CD4-positive, alpha-beta T cell treated with Interleukin-15 for 4 hours (primary cell): ENCODE measurements around the gene BLTP2.
"Not testable (repeated sequence)": the region's sequence is repeated elsewhere in the genome, so short reads cannot be mapped to it uniquely, and the experiment has no call there.

ENCODE experiments used
- DNase-seq: peaks from one replicate; pipeline ENCODE4 v3.0.0-alpha.2; 2020; ENCODE audit warnings: low spot score

The BLTP2 gene

DNA sequence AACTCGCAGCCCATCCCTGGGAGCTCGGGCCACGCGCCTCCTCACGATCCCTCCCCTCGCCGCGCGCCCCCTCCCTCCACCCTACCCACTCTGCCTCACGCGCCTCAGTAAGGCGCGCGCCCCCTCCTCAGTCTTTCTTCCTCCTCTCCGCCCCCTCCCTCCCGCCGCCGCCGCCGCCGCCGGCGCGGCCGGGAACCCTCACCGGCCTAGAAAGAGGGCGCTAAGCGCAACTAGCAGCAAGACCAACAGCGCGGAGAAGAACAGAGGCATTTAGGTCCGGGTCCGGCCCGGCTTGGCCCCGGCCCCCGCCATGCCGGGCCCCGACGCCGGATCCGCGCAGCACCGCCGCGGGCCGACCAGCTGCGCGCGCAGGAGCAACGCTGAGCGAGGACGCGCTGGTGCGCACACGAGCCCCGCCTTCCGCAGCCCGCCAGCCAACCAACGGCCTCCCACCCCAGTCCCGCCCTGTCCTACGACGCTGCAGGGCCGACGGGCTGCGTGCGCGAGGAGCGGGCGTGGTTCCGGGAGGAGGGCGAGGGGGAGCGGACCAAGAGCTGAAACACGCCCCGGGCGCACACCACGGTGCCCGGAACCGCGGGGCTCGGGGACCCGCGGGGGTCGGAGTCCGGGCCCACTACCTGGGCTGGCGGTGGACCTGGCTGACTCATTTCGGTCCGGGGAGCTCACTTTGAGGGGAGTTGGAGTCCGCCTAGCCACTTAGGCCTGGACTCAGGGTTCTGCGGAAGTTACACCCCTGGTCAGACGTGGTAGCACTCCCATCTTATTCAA is at the start of gene BLTP2:
BLTP2 (minus strand) TSS at position 372 of the 789 bp plus-strand sequence; CDS start at position 270, 102 bp downstream.
- DNase-seq, result peak; percentile 95

- DNase-seq, result no peak
Measured at GRCh38 chr17:28693869-28694268, 48.9 kb upstream of the BLTP2 start.

- DNase-seq, result no peak
Measured at GRCh38 chr17:28689011-28689410, 44.1 kb upstream of the BLTP2 start.

- no peak for DNase-seq
Measured at GRCh38 chr17:28688481-28688880, 43.5 kb upstream of the BLTP2 start.

GRCh38 chr17:28686296-28686695 is 41.3 kb upstream of the BLTP2 start:
- no peak for DNase-seq

DNA sequence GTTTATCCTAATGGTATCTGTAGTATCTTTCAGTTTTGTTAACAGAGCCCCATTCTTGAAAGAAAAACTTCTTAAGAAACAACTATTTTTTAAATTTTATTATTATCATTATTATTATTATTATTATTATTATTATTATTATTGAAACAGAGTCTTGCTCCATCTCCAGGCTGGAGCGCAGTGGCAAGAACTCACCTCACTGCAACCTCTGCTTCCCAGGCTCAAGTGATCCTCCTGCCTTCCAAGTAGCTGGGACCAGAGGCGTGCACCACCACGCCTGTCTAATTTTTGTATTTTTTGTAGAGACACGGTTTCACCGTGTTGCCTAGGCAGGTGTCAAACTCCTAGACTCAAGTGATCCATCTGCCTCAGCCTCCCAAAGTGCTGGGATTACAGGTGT is 40.4 kb upstream of the BLTP2 start:
- no peak for DNase-seq

- DNase-seq, result no peak
Measured at GRCh38 chr17:28684963-28685362, 40.0 kb upstream of the BLTP2 start.

DNA sequence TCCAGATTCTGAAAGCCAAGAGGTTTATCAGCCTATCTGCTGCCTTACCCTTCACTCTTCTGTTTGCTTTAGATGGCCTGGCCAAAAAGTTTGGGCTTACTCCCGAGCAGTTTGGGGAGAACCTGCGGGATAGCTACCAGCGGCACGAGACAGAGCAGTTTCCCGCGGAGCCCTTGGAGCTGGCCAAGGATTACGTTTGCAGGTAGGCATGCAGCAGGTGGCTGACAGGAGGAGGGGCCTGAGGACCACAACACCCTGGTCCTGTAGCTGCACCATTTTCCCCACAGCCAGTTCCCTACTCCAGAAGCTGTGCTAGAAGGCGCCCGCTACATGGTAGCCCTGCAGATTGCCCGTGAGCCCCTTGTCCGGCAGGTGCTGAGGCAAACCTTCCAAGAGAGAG is 37.7 kb upstream of the BLTP2 start:
- DNase-seq, result no peak

GRCh38 chr17:28675980-28676379 is 31.0 kb upstream of the BLTP2 start:
- no peak for DNase-seq

- no peak for DNase-seq
Measured at GRCh38 chr17:28675490-28675889, 30.5 kb upstream of the BLTP2 start.

GRCh38 chr17:28669918-28670317 is 25.0 kb upstream of the BLTP2 start:
- no peak for DNase-seq

DNA sequence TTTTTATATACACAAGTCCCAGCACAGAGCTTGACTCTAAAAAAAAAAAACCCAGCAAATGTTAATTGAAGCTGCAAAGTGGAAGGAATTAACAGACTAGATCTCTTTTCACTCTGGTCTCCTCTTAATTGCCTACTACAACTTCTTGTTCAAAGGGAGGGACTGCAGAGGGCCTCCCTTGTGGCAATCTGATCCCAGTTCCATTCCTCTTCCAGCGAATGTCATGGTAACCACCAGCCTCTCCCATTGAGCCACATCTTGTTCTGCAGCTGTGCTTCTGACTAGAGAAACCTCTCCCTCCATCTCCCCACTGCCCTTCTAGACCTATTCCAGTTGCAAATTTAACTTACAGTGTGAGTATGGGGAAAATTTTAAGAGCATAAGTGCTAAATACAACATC is 22.9 kb upstream of the BLTP2 start:
- DNase-seq, result no peak

- DNase-seq, result no peak
Measured at GRCh38 chr17:28665994-28666393, 21.0 kb upstream of the BLTP2 start.

DNA sequence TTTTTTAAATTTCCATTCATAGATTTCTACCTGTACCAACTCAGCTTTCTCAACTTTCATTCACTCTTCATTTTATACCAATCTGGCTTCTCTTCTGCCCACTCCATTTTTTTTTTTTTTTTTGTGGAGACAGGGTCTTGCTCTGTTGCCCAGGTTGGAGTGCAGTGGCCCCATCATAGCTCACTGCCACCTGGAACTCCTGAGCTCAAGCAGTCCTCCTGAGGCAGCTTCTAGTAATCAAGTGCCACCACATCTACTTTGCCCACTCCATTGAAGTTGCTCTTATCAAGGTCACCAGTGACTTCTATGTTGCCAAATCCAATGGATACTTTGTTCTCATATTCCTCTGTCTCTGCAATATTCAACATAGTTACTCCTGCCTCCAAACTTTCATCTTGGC is 18.8 kb upstream of the BLTP2 start:
- DNase-seq, result no peak

DNA sequence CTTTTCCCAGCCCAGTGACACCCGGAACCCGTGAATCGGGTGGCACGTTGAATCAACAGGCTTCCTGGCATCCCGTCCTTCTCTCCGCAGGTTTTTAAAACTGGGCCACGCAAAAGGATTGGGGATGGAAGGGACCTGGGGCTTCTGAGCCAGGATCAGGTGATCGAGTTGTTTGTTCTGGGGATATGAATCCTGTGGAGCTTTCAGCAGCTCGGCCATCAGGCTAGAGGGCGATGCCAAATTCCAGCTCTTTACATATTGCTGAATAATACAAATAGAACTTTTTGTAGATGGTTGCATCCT is 17.5 kb upstream of the BLTP2 start:
- DNase-seq, result no peak

DNA sequence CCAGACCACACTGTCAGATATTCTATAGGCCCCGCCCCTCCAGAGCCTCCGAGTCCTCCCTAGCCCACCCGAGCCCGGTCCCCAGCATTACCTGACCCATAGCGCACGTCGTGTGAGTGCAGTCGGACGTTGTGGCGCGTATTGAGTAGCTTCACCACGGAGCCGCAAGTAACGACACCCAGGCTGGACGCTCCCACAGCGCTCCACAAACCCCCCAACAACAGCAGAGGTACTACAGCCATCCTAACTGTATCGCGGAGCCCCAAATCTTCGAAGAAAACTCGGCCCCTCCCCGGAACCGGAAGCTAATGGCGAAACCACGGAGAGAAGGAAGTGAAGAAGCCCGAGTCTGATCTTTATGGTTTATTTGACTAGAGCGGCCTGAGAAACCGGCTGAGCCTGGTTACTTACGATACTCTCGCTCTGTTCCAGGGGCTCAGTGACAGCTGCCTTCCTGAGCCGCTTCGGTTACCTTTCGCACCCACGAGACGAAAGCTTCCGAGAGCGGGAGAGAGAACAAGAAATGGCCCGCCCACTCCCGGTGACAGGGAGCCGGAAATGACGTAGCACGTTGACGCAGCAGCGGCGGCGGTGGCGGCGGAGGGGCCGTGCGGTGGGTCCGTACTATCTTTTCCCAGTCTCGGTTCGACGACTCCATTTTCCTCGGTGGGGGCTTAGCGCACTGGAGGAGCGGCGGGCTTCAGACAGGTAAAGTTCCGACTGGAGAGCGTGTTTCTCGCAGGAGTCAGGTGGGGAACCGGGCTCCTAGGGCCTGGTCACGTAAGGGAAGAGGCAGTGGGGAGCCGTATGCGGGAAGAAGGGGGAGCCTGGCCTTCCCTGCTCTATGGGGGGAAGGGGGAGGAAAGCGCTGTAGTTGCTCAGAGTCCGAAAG is 16.9 kb upstream of the BLTP2 start, which contains the start of the genes SDF2 and SUPT6H:
SDF2 (minus strand) TSS at position 272 of the 892 bp plus-strand sequence; CDS start at position 242, 30 bp downstream.
SUPT6H (plus strand) TSS at position 571 of the 892 bp plus-strand sequence. CDS start 11,197 bp downstream, outside the sequence.
- DNase-seq, result peak; percentile 90

DNA sequence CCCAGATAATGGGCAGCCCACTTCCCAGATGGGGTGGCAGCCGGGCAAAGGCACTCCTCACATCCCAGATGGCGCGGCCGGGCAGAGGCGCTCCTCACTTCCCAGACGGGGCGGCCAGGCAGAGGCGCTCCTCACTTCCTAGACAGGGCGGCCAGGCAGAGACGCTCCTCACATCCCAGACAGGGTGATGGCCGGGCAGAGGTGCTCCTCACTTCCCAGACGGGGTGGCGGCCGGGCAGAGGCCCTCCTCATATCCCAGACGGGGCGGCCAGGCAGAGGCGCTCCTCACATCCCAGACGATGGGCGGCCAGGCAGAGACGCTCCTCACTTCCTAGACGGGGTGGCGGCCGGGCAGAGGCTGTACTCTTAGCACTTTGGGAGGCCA is 14.5 kb upstream of the BLTP2 start:
- DNase-seq, result not testable (repeated sequence)

DNA sequence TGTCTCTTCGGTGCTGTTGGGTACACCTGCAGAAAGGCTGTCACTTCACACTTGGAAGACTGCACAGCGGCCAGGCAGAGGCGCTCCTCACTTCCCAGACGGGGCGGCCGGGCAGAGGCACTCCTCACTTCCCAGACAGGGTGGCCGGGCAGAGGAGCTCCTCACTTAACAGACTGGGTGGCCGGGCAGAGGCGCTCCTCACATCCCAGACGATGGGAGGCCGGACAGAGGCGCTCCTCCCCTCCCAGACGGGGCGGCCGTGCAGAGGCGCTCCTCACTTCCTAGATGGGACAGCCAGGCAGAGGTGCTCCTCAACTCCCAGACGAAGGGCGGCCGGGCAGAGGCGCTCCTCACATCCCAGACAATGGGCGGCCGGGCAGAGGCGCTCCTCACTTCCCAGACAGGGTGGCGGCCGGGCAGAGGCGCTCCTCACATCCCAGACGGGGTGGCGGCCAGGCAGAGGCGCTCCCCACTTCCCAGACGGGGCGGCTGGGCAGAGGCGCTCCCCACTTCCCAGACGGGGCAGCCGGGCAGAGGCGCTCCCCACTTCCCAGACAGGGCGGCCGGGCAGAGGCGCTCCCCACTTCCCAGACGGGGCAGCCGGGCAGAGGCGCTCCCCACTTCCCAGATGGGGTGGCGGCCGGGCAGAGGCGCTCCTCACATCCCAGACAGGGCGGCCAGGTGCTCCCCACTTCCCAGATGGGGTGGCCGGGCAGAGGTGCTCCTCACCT is 14.0 kb upstream of the BLTP2 start:
- DNase-seq, result not testable (repeated sequence)

GRCh38 chr17:28658342-28658741 is 13.4 kb upstream of the BLTP2 start:
- DNase-seq, result not testable (repeated sequence)

GRCh38 chr17:28657756-28658155 is 12.8 kb upstream of the BLTP2 start:
- DNase-seq, result no peak

GRCh38 chr17:28655160-28655559 is 10.2 kb upstream of the BLTP2 start:
- no peak for DNase-seq

GRCh38 chr17:28648698-28649097 is 3.7 kb upstream of the BLTP2 start:
- DNase-seq, result no peak
